ENCODE data around the gene OR52N2.

DNA sequence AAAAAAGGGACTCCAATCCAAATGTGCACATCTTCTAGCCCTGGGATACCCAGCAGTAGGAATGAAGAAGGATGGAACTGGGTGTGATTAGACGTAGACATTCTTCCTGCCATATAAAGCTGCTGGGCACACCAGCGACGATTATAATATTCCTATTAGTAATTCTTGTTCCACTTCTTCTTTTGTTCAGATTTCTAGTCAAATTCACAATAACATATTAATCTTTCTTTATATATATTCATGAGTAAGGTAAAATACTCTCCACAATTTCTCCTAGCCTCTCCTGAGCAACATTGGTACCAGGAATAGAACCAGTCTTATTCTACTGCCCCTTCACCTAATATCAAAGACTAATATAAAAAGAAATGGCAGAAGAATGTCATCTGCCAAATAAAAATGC is 48.9 kb downstream of the OR52N2 start, which contains the start of gene OR52E8:
- TF ChIP-seq ZNF184 (CRISPR knock-in tag; IDR thresholded peaks at IDR 0.05) = no peak
- TF ChIP-seq CREM (IDR thresholded peaks at IDR 0.05; ENCODE audit: low read depth) = no peak
- TF ChIP-seq SP1 (CRISPR knock-in tag; IDR thresholded peaks at IDR 0.05) = no peak
- TF ChIP-seq, protein P1, sequence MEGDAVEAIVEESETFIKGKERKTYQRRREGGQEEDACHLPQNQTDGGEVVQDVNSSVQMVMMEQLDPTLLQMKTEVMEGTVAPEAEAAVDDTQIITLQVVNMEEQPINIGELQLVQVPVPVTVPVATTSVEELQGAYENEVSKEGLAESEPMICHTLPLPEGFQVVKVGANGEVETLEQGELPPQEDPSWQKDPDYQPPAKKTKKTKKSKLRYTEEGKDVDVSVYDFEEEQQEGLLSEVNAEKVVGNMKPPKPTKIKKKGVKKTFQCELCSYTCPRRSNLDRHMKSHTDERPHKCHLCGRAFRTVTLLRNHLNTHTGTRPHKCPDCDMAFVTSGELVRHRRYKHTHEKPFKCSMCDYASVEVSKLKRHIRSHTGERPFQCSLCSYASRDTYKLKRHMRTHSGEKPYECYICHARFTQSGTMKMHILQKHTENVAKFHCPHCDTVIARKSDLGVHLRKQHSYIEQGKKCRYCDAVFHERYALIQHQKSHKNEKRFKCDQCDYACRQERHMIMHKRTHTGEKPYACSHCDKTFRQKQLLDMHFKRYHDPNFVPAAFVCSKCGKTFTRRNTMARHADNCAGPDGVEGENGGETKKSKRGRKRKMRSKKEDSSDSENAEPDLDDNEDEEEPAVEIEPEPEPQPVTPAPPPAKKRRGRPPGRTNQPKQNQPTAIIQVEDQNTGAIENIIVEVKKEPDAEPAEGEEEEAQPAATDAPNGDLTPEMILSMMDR (IDR thresholded peaks at IDR 0.05 in 2 of 3, conservative IDR thresholded peaks at IDR 0.05 in 1 of 3; ENCODE audit: insufficient read depth in 2 of 3, low read depth in 1 of 3, low read length in 3 of 3) = no peak
- no peak for TF ChIP-seq NR2C2 (CRISPR knock-in tag; IDR thresholded peaks at IDR 0.05)
- TF ChIP-seq NR2C2 (tag; IDR thresholded peaks at IDR 0.05) = no peak
- TF ChIP-seq ZNF133 (CRISPR knock-in tag; IDR thresholded peaks at IDR 0.05) = no peak
- no peak for TF ChIP-seq NFE2L1 (tag; IDR thresholded peaks at IDR 0.05; ENCODE audit: borderline replicate concordance, low read depth)
- TF ChIP-seq, protein P2, sequence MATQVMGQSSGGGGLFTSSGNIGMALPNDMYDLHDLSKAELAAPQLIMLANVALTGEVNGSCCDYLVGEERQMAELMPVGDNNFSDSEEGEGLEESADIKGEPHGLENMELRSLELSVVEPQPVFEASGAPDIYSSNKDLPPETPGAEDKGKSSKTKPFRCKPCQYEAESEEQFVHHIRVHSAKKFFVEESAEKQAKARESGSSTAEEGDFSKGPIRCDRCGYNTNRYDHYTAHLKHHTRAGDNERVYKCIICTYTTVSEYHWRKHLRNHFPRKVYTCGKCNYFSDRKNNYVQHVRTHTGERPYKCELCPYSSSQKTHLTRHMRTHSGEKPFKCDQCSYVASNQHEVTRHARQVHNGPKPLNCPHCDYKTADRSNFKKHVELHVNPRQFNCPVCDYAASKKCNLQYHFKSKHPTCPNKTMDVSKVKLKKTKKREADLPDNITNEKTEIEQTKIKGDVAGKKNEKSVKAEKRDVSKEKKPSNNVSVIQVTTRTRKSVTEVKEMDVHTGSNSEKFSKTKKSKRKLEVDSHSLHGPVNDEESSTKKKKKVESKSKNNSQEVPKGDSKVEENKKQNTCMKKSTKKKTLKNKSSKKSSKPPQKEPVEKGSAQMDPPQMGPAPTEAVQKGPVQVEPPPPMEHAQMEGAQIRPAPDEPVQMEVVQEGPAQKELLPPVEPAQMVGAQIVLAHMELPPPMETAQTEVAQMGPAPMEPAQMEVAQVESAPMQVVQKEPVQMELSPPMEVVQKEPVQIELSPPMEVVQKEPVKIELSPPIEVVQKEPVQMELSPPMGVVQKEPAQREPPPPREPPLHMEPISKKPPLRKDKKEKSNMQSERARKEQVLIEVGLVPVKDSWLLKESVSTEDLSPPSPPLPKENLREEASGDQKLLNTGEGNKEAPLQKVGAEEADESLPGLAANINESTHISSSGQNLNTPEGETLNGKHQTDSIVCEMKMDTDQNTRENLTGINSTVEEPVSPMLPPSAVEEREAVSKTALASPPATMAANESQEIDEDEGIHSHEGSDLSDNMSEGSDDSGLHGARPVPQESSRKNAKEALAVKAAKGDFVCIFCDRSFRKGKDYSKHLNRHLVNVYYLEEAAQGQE (IDR thresholded peaks at IDR 0.05; ENCODE audit: borderline replicate concordance) = no peak
- TF ChIP-seq, protein P2 (CRISPR knock-in tag; IDR thresholded peaks at IDR 0.05; ENCODE audit: low read depth) = no peak
- TF ChIP-seq ZNF232 (CRISPR knock-in tag; IDR thresholded peaks at IDR 0.05) = no peak
- TF ChIP-seq MTA1 (IDR thresholded peaks at IDR 0.05; ENCODE audit: borderline replicate concordance) = no peak
- TF ChIP-seq, protein P3, sequence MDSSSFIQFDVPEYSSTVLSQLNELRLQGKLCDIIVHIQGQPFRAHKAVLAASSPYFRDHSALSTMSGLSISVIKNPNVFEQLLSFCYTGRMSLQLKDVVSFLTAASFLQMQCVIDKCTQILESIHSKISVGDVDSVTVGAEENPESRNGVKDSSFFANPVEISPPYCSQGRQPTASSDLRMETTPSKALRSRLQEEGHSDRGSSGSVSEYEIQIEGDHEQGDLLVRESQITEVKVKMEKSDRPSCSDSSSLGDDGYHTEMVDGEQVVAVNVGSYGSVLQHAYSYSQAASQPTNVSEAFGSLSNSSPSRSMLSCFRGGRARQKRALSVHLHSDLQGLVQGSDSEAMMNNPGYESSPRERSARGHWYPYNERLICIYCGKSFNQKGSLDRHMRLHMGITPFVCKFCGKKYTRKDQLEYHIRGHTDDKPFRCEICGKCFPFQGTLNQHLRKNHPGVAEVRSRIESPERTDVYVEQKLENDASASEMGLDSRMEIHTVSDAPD (CRISPR knock-in tag; IDR thresholded peaks at IDR 0.05) = no peak
- no peak for TF ChIP-seq EZH2 (IDR thresholded peaks at IDR 0.05; ENCODE audit: borderline replicate concordance, low read depth, low read length)
- TF ChIP-seq ZNF274 (IDR thresholded peaks at IDR 0.05; ENCODE audit: borderline replicate concordance, low read depth, low read length) = no peak
- TF ChIP-seq POLR2A (conservative IDR thresholded peaks at IDR 0.05) = no peak

All from K562 (cell line).